HCT116 (cell line): ENCODE results near the gene GNB1L. TPM values are rescaled to one million over a fixed set of nuclear protein-coding genes. Genes with fewer than 3 reads are reported as not detected.

Source experiments
- ATAC-seq: fragments of 200-7000 bp; cut with Tn5 transposase; 2 replicates; pipeline ENCODE4 v1.9.1; 2020; ENCODE audit warnings: mild to moderate bottlenecking, moderate library complexity
- BruUV-seq: library from RNA; stranded (reverse); fragments of 400-500 nt; replicated peaks from 2 replicates; lab custom pipeline; 2021; lab: Mats Ljungman, UMichigan
- CTCF ChIA-PET: fragments of 300-600 bp; sonication (Branson Sonifier 250); formaldehyde crosslinking; loops from one replicate; lab custom pipeline; 2021; ENCODE audit warnings: antibody characterized with exemption; lab: Charles Lee
- POLR2A ChIA-PET: fragments of 300-600, 350-600 bp; sonication (Branson Sonifier 250); formaldehyde crosslinking; loops from one replicate; lab custom pipeline; 2021; ENCODE audit warnings: antibody characterized with exemption; lab: Charles Lee
- RAD21 ChIA-PET, 2 experiments: fragments of 300-600 bp; sonication (Branson Sonifier 250); formaldehyde crosslinking; loops; one replicate each; lab custom pipeline; 2023; ENCODE audit warnings: low total read pairs in 2 of 2; ENCODE audit not compliant: uncharacterized antibody in 2 of 2, unreplicated experiment in 2 of 2, low non-redundant PET in 1 of 2; lab: Charles Lee
- DNase-seq: peaks from one replicate; pipeline ENCODE4 v3.0.0-alpha.2; 2010; ENCODE audit warnings: low read depth, low spot score
- H2AFZ ChIP-seq: fragments of 200-600 bp; shearing (Covaris generic), sonication (generic); 2 replicates; pipeline ENCODE4 v1.6.1; 2017; ENCODE audit warnings: low read depth, mixed run types, mixed read lengths, antibody characterized with exemption, low read length; ENCODE audit not compliant: poor library complexity, severe bottlenecking
- H3K27ac ChIP-seq: 2 replicates; pipeline ENCODE4 v1.5.1; 2012; ENCODE audit warnings: low read depth, low read length
- H3K27me3 ChIP-seq: fragments of 200-600 bp; sonication (generic); 2 replicates; pipeline ENCODE4 v1.6.1; 2016; ENCODE audit warnings: mixed run types, low read length, mixed read lengths; ENCODE audit not compliant: insufficient read depth
- H3K36me3 ChIP-seq, 2 experiments: fragments of 200-500 bp in 1 of 2; fragments of 200-600 bp in 1 of 2; sonication (Bioruptor generic) in 1 of 2; sonication (generic) in 1 of 2; 2 replicates each; pipeline versions ENCODE4 v1.5.1 to v1.6.1; 2014 to 2016; ENCODE audit warnings: low read length in 2 of 2, inconsistent platforms in 1 of 2, mixed read lengths in 1 of 2, mixed run types in 1 of 2; ENCODE audit not compliant: insufficient read depth in 2 of 2, control insufficient read depth in 1 of 2
- H3K4me1 ChIP-seq, 2 experiments: fragments of 200-600 bp in 1 of 2; sonication (generic) in 1 of 2; 2 replicates each; pipeline versions ENCODE4 v1.5.1 to v1.6.1; 2012 to 2017; ENCODE audit warnings: low read length in 2 of 2, inconsistent platforms in 1 of 2, mild to moderate bottlenecking in 1 of 2, mixed read lengths in 1 of 2, mixed run types in 1 of 2, moderate library complexity in 1 of 2; ENCODE audit not compliant: insufficient read depth in 2 of 2, control insufficient read depth in 1 of 2
- H3K4me2 ChIP-seq: fragments of 200-600 bp; sonication (generic); 2 replicates; pipeline ENCODE4 v1.6.1; 2017; ENCODE audit warnings: mixed run types, low read length, mixed read lengths
- H3K4me3 ChIP-seq, 2 experiments: fragments of 200-600 bp in 1 of 2; sonication (generic) in 1 of 2; replicated peaks in 1 of 2; 2 replicates each; pipeline ENCODE4 v1.5.1; 2011 to 2016; ENCODE audit warnings: low read length in 2 of 2, control low read depth in 1 of 2, low read depth in 1 of 2, mild to moderate bottlenecking in 1 of 2, mixed read lengths in 1 of 2, mixed run types in 1 of 2
- H3K79me2 ChIP-seq: fragments of 200-600 bp; sonication (generic); 2 replicates; pipeline ENCODE4 v1.6.1; 2017; ENCODE audit warnings: mild to moderate bottlenecking, mixed run types, low read length, moderate library complexity, mixed read lengths; ENCODE audit not compliant: insufficient read depth
- H3K9ac ChIP-seq: fragments of 200-600 bp; sonication (generic); 2 replicates; pipeline ENCODE4 v1.6.1; 2016; ENCODE audit warnings: low read length, mixed read lengths
- H3K9me2 ChIP-seq: fragments of 200-600 bp; sonication (generic), shearing (Covaris generic); 2 replicates; pipeline ENCODE4 v1.6.1; 2017; ENCODE audit warnings: mixed run types, mild to moderate bottlenecking, moderate library complexity; ENCODE audit not compliant: insufficient read depth
- H3K9me3 ChIP-seq, 2 experiments: fragments of 200-500 bp in 1 of 2; fragments of 200-600 bp in 1 of 2; sonication (Bioruptor generic) in 1 of 2; sonication (generic) in 1 of 2; 2 replicates each; pipeline ENCODE4 v1.6.1; 2014 to 2017; ENCODE audit warnings: low read length in 2 of 2, mixed read lengths in 2 of 2, inconsistent platforms in 1 of 2, low read depth in 1 of 2, mild to moderate bottlenecking in 1 of 2, mixed run types in 1 of 2, moderate library complexity in 1 of 2; ENCODE audit not compliant: control insufficient read depth in 1 of 2, insufficient read depth in 1 of 2
- H4K20me1 ChIP-seq: fragments of 200-600 bp; sonication (generic), shearing (Covaris generic); 2 replicates; pipeline ENCODE4 v1.6.1; 2017; ENCODE audit warnings: mixed run types, mild to moderate bottlenecking, moderate library complexity; ENCODE audit not compliant: insufficient read depth
- ATF3 ChIP-seq: IDR thresholded peaks from 2 replicates; pipeline ENCODE4 v1.6.1; 2012
- CEBPB ChIP-seq: IDR thresholded peaks from 2 replicates; pipeline ENCODE4 v1.6.1; 2012; ENCODE audit warnings: low read depth
- EGR1 ChIP-seq: IDR thresholded peaks from 2 replicates; pipeline ENCODE4 v1.6.1; 2012; ENCODE audit warnings: low read depth
- EZH2phosphoT487 ChIP-seq: fragments of 200-600 bp; IDR thresholded peaks from 2 replicates; pipeline ENCODE4 v1.6.1; 2018; ENCODE audit warnings: antibody characterized with exemption, borderline replicate concordance
- FOSL1 ChIP-seq: IDR thresholded peaks from 2 replicates; pipeline ENCODE4 v1.6.1; 2012; ENCODE audit warnings: low read depth
- JUND ChIP-seq: IDR thresholded peaks from 2 replicates; pipeline ENCODE4 v1.6.1; 2012
- POLR2A ChIP-seq: IDR thresholded peaks from 2 replicates; pipeline ENCODE4 v1.7.0; 2011; ENCODE audit warnings: borderline replicate concordance; ENCODE audit not compliant: insufficient read depth, insufficient read length; ENCODE audit errors: extremely low read depth
- SP1 ChIP-seq: IDR thresholded peaks from 2 replicates; pipeline ENCODE4 v1.6.1; 2012; ENCODE audit warnings: low read depth
- SRF ChIP-seq: IDR thresholded peaks from 2 replicates; pipeline ENCODE4 v1.6.1; 2012; ENCODE audit warnings: low read depth
- TCF7L2 ChIP-seq: IDR thresholded peaks from 2 replicates; pipeline ENCODE4 v1.7.0; 2011; ENCODE audit warnings: borderline replicate concordance, inconsistent platforms; ENCODE audit not compliant: insufficient read depth, insufficient read length; ENCODE audit errors: extremely low read depth
- ZFX ChIP-seq: fragments of 450-650 bp; IDR thresholded peaks from 2 replicates; pipeline ENCODE4 v1.6.1; 2017
- intact Hi-C: fragments of 100-400 bp; cut with micrococcal nuclease; formaldehyde crosslinking; loops from 2 replicates; pipeline ENCODE4 v1.10.0; 2022
- total RNA-seq: library from RNA; stranded (reverse); gene quantifications from one replicate; pipeline ENCODE4 v1.2.1, GENCODE V29; 2021; ENCODE audit not compliant: unreplicated experiment
- TF ChIP-seq, protein P1 (sequence below), 3 experiments: fragments of 200-600 bp in 1 of 3; sonication (generic) in 1 of 3; IDR thresholded peaks in 2 of 3; conservative IDR thresholded peaks in 1 of 3; 2 replicates each; pipeline ENCODE4 v1.5.1; 2012 to 2017; ENCODE audit warnings: low read depth in 2 of 3, low read length in 2 of 3, antibody characterized with exemption in 1 of 3, borderline replicate concordance in 1 of 3, control low read depth in 1 of 3, mild to moderate bottlenecking in 1 of 3, mixed read lengths in 1 of 3, mixed run types in 1 of 3, moderate library complexity in 1 of 3; ENCODE audit not compliant: insufficient read depth in 1 of 3
- TF ChIP-seq, protein P2 (sequence below): IDR thresholded peaks from 2 replicates; pipeline ENCODE4 v1.6.1; 2012
- TF ChIP-seq, protein P3 (sequence below): IDR thresholded peaks from 2 replicates; pipeline ENCODE4 v1.6.1; 2012; ENCODE audit warnings: low read depth

GNB1L gene
- total RNA-seq, 1 experiment from 2014 or later, result 12.1 TPM

DNA sequence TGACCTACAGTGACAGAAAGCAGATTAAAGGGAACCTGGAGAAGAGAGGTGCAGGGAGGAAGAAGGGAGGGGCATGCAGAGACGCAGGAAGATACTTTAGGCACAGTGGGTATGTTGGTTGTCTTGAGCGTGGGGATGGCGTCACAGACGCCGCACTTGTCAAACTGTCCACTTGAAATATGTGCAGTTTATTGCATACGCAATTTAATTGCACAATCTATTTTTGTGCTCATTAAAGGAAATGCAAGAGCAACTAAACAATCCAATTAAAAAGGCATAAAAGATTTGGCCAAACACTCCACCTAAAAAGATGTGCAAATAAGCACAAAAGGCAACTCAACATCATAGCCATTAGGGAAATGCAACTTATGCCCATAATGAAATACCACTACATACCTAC lies 16.8 kb downstream of the GNB1L start:
- Histone ChIP-seq H2AFZ (no peak overlapping the region), H3K36me3 (no peaks in the 10 kb centered on the region), H3K79me2 (0 out of 2 replicates have a peak, but pooled peaks cover 5% of the 10 kb centered on the region), H3K27ac (no peak overlapping the region), H3K4me3 (no peak overlapping the region), H3K4me1 (peaks cover 0 to 5% of the 10 kb centered on the region in 2 experiments; a peak in 1 of 4 replicates), H3K9ac (no peak overlapping the region), H3K4me2 (no peak overlapping the region), H3K27me3 (no peaks in the 10 kb centered on the region), H3K9me3 (no peaks in the 10 kb centered on the region), H3K9me2 (no peaks in the 10 kb centered on the region), H4K20me1 (no peaks in the 10 kb centered on the region; the same call in none of the 2 replicates)
- no peak for DNase-seq
- TF ChIP-seq, protein P1, sequence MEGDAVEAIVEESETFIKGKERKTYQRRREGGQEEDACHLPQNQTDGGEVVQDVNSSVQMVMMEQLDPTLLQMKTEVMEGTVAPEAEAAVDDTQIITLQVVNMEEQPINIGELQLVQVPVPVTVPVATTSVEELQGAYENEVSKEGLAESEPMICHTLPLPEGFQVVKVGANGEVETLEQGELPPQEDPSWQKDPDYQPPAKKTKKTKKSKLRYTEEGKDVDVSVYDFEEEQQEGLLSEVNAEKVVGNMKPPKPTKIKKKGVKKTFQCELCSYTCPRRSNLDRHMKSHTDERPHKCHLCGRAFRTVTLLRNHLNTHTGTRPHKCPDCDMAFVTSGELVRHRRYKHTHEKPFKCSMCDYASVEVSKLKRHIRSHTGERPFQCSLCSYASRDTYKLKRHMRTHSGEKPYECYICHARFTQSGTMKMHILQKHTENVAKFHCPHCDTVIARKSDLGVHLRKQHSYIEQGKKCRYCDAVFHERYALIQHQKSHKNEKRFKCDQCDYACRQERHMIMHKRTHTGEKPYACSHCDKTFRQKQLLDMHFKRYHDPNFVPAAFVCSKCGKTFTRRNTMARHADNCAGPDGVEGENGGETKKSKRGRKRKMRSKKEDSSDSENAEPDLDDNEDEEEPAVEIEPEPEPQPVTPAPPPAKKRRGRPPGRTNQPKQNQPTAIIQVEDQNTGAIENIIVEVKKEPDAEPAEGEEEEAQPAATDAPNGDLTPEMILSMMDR (IDR thresholded peaks at IDR 0.05 in 2 of 3, conservative IDR thresholded peaks at IDR 0.05 in 1 of 3; ENCODE audit: borderline replicate concordance in 1 of 3, insufficient read depth in 1 of 3, low read depth in 2 of 3, low read length in 2 of 3), result no peak
- TF ChIP-seq FOSL1 (no peak), POLR2A (no peak), EZH2phosphoT487 (no peak), ATF3 (no peak), ZFX (no peak), SP1 (no peak), CEBPB (no peak), SRF (no peak), EGR1 (no peak), JUND (no peak), TCF7L2 (no peak)
- TF ChIP-seq, protein P2, sequence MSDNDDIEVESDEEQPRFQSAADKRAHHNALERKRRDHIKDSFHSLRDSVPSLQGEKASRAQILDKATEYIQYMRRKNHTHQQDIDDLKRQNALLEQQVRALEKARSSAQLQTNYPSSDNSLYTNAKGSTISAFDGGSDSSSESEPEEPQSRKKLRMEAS, result no peak
- TF ChIP-seq, protein P3, sequence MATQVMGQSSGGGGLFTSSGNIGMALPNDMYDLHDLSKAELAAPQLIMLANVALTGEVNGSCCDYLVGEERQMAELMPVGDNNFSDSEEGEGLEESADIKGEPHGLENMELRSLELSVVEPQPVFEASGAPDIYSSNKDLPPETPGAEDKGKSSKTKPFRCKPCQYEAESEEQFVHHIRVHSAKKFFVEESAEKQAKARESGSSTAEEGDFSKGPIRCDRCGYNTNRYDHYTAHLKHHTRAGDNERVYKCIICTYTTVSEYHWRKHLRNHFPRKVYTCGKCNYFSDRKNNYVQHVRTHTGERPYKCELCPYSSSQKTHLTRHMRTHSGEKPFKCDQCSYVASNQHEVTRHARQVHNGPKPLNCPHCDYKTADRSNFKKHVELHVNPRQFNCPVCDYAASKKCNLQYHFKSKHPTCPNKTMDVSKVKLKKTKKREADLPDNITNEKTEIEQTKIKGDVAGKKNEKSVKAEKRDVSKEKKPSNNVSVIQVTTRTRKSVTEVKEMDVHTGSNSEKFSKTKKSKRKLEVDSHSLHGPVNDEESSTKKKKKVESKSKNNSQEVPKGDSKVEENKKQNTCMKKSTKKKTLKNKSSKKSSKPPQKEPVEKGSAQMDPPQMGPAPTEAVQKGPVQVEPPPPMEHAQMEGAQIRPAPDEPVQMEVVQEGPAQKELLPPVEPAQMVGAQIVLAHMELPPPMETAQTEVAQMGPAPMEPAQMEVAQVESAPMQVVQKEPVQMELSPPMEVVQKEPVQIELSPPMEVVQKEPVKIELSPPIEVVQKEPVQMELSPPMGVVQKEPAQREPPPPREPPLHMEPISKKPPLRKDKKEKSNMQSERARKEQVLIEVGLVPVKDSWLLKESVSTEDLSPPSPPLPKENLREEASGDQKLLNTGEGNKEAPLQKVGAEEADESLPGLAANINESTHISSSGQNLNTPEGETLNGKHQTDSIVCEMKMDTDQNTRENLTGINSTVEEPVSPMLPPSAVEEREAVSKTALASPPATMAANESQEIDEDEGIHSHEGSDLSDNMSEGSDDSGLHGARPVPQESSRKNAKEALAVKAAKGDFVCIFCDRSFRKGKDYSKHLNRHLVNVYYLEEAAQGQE, result no peak
- intact Hi-C loops, result no loop called here
- ATAC-seq, result no peak
- ChIA-PET CTCF (no interaction called here), RAD21 (no interaction called here), POLR2A (no interaction called here)
- no TSS peak for BruUV-seq
